Middle frontal gyrus (tissue), 1 donor: ENCODE results near the gene DLX6.

Experiments used
- DNase-seq: peaks from one replicate; pipeline ENCODE4 v3.0.0-alpha.2; 2015; ENCODE audit warnings: low spot score; ENCODE audit errors: extremely low spot score

Gene DLX6

GRCh38 chr7:96995406-96996110 lies 9.8 kb upstream of the DLX6 start:
- DNase-seq, result no peak

GRCh38 chr7:96996111-96996957 lies 9.0 kb upstream of the DLX6 start:
- DNase-seq, result no peak

- DNase-seq, result no peak
These were observed 8.3 kb upstream of the DLX6 start for GRCh38 chr7:96996958-96997511.

GRCh38 chr7:96997512-96998032 lies 7.8 kb upstream of the DLX6 start:
- DNase-seq, result no peak

GRCh38 chr7:96998333-96998732 lies 7.0 kb upstream of the DLX6 start:
- no peak for DNase-seq

GRCh38 chr7:96998744-96999143 lies 6.6 kb upstream of the DLX6 start:
- DNase-seq, result no peak

GRCh38 chr7:97001221-97001620 lies 4.1 kb upstream of the DLX6 start:
- no peak for DNase-seq

GRCh38 chr7:97001656-97002554 lies 3.4 kb upstream of the DLX6 start:
- no peak for DNase-seq

GRCh38 chr7:97002555-97003261 lies 2.6 kb upstream of the DLX6 start:
- no peak for DNase-seq

GRCh38 chr7:97003262-97004246 lies 1.8 kb upstream of the DLX6 start:
- no peak for DNase-seq

GRCh38 chr7:97004247-97005182 lies 838 bp upstream of the DLX6 start:
- no peak for DNase-seq

- no peak for DNase-seq
These were observed 882 bp downstream of the DLX6 start for GRCh38 chr7:97006055-97006815.

GRCh38 chr7:97006816-97007582 lies 1.6 kb downstream of the DLX6 start:
- DNase-seq, result no peak

GRCh38 chr7:97007583-97007861 lies 2.2 kb downstream of the DLX6 start:
- DNase-seq, result no peak

- no peak for DNase-seq
These were observed 3.0 kb downstream of the DLX6 start for GRCh38 chr7:97008275-97008917.
